ENCODE data around the gene RMDN2.

The RMDN2 gene

DNA sequence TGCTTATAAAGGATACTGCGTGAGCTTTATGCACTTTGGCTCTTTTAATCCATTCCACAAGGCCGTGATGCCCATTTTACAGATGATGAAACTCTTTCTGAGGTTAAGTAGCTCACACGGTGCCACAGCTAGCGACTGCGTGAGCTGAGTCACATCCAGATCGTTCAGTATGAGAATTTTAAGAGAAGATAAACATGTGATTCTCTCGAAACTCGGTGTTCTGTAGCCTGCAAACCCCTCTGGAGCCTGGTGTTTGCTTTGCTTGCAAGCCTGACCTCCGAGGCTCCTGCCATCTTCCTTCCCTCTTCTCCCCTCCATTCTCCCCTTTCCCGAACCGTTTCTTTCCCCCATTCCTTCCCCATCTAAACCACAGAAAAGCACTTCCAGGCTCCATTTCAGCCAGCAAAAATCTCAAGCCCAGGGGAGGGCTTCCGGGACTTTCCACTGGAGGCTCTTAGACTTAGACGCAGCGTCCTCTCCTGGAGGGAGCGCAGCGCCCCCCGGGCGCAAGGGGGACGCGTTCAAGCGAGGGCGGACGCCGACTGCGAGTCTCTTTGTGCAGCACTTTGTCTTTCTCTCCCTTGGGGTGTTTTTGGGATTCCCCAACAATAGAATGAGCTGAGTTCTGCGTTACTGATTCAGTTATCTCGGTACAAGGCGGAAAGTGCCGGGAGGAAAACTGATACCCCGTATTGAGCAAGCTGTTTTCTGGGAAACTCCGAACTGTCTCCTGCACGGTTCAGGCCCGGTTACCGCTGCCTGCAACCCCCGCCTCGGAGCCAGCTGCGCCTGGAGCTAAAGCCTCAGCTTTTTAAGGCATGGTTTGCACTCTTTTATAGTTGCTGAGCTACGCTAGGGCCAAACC, 112.9 kb downstream of the RMDN2 start:
- TF ChIP-seq, protein P1, sequence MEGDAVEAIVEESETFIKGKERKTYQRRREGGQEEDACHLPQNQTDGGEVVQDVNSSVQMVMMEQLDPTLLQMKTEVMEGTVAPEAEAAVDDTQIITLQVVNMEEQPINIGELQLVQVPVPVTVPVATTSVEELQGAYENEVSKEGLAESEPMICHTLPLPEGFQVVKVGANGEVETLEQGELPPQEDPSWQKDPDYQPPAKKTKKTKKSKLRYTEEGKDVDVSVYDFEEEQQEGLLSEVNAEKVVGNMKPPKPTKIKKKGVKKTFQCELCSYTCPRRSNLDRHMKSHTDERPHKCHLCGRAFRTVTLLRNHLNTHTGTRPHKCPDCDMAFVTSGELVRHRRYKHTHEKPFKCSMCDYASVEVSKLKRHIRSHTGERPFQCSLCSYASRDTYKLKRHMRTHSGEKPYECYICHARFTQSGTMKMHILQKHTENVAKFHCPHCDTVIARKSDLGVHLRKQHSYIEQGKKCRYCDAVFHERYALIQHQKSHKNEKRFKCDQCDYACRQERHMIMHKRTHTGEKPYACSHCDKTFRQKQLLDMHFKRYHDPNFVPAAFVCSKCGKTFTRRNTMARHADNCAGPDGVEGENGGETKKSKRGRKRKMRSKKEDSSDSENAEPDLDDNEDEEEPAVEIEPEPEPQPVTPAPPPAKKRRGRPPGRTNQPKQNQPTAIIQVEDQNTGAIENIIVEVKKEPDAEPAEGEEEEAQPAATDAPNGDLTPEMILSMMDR (IDR thresholded peaks at IDR 0.05; ENCODE audit: insufficient read depth, low read depth, low read length, missing control alignments) = peak; percentile 49

DNA sequence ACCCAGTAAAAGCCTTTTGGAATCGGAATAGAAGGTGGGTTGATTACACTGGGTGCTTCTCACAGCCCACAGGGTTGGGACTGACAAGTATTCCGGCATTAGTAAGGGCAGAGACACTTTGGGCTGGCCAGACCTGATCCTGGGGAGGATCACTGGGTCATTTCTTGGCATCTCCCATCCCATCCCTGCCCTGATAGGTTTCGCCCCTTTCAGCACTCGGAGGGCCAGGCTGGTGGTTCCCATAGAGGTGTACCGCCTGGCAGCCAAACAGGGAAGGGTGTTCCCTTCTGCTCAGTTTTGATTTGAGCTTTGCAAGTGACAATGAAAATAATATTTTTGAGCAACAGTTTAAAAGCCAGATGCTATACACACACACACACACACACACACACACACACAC, 113.6 kb downstream of the RMDN2 start:
- H3K4me3 ChIP-seq (ENCODE audit: low read depth, low read length) = peak overlapping the region; percentile 68
- TF ChIP-seq, protein P1 (IDR thresholded peaks at IDR 0.05; ENCODE audit: insufficient read depth, low read depth, low read length, missing control alignments) = no peak
- peak; percentile 31 for DNase-seq (ENCODE audit: low read depth)

More for the DNA sequence above, 112.9 kb downstream of the RMDN2 start:
- DNase-seq (ENCODE audit: low read depth) = peak; percentile 88
- H3K4me3 ChIP-seq (ENCODE audit: low read depth, low read length) = peak overlapping the region; percentile 68

DNA sequence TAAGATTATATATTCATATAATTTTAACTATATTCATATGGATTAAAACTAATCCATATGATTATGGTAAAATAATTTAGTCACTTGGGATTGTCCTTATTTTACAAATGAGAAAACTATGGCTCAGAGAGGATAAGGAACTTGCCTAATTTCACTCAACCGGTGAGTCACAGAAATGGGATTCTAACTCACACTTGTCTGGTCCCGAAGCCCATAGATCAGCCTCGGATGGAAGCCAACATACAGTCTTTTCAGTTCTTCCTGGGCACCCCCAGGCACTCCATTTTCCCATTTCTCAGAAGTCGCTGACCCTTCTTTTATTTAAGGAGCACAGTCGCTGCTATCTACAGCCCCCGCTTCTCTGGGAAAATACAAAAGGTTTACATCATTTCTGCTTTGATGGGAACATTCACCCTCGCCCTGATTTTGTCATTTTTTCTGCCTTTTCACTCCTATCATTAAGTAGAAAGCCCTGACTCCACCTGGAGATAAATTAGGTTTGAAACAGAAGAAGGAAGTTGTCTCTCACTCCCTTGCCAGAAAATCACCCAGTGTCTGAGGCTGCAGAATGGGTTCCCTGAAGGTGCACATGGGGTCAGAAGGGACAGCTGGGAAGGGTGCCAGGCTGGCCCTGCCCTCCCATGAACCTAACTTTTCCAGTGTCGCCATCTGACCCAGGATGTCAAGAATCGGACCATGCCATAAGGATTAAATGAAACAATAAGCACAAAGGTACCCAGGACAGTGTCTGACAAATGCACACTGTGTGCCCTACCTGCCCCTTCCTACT, 114.2 kb downstream of the RMDN2 start:
- peak overlapping the region; percentile 68 for H3K4me3 ChIP-seq (ENCODE audit: low read depth, low read length)
- DNase-seq (ENCODE audit: low read depth) = peak; percentile 7
- TF ChIP-seq, protein P1 (IDR thresholded peaks at IDR 0.05; ENCODE audit: insufficient read depth, low read depth, low read length, missing control alignments) = no peak

DNA sequence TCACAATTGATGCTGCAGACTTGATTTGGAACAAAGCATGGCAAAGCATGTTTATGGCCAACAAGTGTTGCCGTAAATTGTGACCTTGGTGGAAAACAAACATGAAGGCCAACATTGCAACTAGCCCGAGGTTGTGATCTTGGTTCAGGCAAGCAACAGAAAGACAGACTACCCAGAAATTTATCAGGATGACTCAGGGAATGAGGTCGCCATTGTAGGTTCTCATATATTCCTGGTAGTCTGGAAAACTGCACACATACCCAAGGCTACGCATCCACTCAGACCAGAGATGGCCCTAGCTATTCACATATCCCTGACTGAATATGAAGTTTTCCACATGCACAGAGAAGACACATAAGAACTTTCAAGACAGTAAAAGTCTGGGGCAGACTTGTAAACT, 120.7 kb downstream of the RMDN2 start:
- no peak overlapping the region for H3K4me3 ChIP-seq (ENCODE audit: low read depth, low read length)
- no peak for DNase-seq (ENCODE audit: low read depth)
- TF ChIP-seq, protein P1 (IDR thresholded peaks at IDR 0.05; ENCODE audit: insufficient read depth, low read depth, low read length, missing control alignments) = no peak

DNA sequence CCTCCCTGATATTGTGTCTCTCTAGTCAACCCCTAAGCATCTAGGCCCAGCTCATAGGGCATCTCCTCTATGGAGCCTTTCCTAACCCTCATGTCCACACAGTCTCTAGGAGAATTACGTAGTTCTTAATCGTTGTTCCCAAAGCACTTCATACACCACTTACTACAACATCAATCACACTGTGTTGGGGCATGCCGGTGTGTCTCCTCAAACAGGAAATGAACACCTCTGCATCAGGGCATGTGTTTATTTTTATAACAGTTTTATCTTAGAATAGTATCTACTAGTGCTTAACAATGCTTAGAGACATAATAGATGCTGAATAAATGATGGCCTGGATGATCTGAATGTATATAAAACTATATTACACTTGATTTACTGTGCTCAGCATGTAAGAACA, 131.1 kb downstream of the RMDN2 start:
- H3K4me3 ChIP-seq (ENCODE audit: low read depth, low read length) = no peak overlapping the region
- no peak for DNase-seq (ENCODE audit: low read depth)
- TF ChIP-seq, protein P1 (IDR thresholded peaks at IDR 0.05; ENCODE audit: insufficient read depth, low read depth, low read length, missing control alignments) = no peak

DNA sequence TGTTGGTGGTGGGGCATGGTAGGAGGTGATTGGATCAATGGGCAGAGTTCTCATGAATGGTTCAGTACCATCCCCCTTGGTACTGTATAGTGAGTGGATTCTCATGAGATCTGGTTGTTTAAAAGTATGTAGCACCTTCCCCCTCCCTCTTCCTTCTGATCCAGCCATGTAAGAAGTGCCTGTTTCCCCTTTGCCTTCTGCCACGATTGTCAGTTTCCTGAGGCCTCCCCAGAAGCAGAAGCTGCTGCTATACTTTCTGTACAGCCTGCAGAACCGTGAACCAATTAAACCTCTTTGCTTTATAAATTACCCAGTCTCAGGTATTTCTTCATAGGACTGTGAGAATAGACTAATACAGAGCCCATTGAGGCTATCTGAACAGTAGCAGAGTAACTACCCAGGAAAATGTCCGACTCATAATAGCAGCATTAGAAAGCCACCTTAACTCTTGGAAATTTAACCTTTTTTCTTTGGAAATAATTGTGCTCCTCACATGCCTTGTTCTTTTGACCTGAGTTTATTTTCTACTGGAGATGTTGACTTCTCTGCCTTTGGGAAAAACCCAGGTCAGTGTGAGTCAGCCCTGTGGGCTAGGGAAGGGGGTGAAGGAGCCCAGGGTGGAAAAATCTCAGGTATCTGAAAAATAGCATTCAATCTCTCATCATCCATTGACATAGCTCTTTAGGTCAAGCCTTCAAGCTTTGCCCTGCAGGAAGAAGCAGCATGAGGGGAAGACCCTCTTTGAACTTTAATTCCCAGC, 132.7 kb downstream of the RMDN2 start:
- H3K4me3 ChIP-seq (ENCODE audit: low read depth, low read length) = no peak overlapping the region
- TF ChIP-seq, protein P1 (IDR thresholded peaks at IDR 0.05; ENCODE audit: insufficient read depth, low read depth, low read length, missing control alignments) = no peak
- no peak for DNase-seq (ENCODE audit: low read depth)

Measured in GM12865 (cell line).